ENCODE measurements around the gene C3AR1.
"Not testable (repeated sequence)": the region's sequence is repeated elsewhere in the genome, so short reads cannot be mapped to it uniquely, and the experiment has no call there.

C3AR1 gene

GRCh38 chr12:8030189-8030588 is 36.0 kb downstream of the C3AR1 start:
- TF ChIP-seq, protein P1, sequence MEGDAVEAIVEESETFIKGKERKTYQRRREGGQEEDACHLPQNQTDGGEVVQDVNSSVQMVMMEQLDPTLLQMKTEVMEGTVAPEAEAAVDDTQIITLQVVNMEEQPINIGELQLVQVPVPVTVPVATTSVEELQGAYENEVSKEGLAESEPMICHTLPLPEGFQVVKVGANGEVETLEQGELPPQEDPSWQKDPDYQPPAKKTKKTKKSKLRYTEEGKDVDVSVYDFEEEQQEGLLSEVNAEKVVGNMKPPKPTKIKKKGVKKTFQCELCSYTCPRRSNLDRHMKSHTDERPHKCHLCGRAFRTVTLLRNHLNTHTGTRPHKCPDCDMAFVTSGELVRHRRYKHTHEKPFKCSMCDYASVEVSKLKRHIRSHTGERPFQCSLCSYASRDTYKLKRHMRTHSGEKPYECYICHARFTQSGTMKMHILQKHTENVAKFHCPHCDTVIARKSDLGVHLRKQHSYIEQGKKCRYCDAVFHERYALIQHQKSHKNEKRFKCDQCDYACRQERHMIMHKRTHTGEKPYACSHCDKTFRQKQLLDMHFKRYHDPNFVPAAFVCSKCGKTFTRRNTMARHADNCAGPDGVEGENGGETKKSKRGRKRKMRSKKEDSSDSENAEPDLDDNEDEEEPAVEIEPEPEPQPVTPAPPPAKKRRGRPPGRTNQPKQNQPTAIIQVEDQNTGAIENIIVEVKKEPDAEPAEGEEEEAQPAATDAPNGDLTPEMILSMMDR (IDR thresholded peaks at IDR 0.05; ENCODE audit: low read depth, low read length, missing control alignments): no peak
- H3K4me3 ChIP-seq (replicated peaks; ENCODE audit: low read depth, low read length): no peak overlapping the region
- no peak for DNase-seq (ENCODE audit: extremely low read depth, low read depth)

GRCh38 chr12:8028267-8028666 is 37.9 kb downstream of the C3AR1 start:
- H3K4me3 ChIP-seq (replicated peaks; ENCODE audit: low read depth, low read length): no peak overlapping the region
- TF ChIP-seq, protein P1 (IDR thresholded peaks at IDR 0.05; ENCODE audit: low read depth, low read length, missing control alignments): no peak

DNA sequence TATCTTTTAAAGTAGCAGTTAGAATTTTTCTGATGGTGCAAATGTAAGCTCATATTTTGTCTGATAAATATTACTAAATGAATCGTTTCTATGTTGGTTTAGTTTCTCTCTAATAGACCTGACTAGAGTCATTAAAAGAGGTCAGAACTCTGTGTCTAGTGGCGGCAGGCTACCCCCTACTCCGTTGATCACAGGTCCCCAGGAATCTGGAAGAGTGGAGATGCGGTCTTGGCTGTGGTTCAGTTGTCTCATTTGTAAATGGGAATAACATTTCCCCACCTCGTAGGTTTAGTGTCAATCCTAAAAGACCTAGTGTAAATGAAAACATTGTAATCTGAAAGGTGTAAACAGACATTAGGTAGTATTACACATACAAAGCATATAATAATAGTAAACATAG is 38.3 kb downstream of the C3AR1 start:
- TF ChIP-seq, protein P1 (IDR thresholded peaks at IDR 0.05; ENCODE audit: low read depth, low read length, missing control alignments): no peak
- H3K4me3 ChIP-seq (replicated peaks; ENCODE audit: low read depth, low read length): no peak overlapping the region
- no peak for DNase-seq (ENCODE audit: extremely low read depth, low read depth)

More at GRCh38 chr12:8028267-8028666, 37.9 kb downstream of the C3AR1 start:
- DNase-seq (ENCODE audit: extremely low read depth, low read depth): no peak

DNA sequence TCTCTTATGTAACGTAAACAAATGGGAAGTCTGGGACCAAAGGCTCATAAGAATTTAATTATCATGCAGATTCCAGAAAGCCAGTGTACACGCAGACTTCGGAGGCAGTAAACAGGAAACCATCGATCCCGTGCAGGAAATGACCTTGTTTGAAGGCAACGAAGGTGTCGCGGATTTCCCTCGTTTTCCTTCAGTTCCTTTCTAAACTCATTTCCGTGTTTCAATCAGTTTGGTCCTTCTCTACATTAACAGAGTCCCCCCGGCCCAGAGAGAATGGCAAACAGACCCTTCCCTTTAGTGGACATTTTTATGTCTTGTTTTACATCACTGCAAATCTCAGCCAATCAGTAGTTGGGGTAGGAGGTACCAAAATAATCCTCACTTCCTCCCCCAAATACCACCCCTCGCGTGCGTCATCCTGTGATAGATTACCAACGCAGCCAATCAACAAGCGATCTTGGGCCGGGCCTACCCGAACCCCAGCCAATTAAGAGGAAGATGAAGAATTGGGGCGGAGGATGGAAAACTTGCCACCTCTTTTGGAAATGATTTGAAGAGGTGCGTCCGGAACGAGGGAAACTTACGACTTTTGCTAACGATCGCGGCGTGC is 39.8 kb downstream of the C3AR1 start:
- TF ChIP-seq, protein P1 (IDR thresholded peaks at IDR 0.05; ENCODE audit: low read depth, low read length, missing control alignments): no peak

GRCh38 chr12:8018666-8019581 is 47.2 kb downstream of the C3AR1 start:
- H3K4me3 ChIP-seq (replicated peaks; ENCODE audit: low read depth, low read length): peak overlapping the region; percentile 36
- no peak for DNase-seq (ENCODE audit: extremely low read depth, low read depth)
- TF ChIP-seq, protein P1 (IDR thresholded peaks at IDR 0.05; ENCODE audit: low read depth, low read length, missing control alignments): no peak

More for the DNA sequence above, 39.8 kb downstream of the C3AR1 start:
- DNase-seq (ENCODE audit: extremely low read depth, low read depth): peak; percentile 98
- H3K4me3 ChIP-seq (replicated peaks; ENCODE audit: low read depth, low read length): peak overlapping the region; percentile 62

DNA sequence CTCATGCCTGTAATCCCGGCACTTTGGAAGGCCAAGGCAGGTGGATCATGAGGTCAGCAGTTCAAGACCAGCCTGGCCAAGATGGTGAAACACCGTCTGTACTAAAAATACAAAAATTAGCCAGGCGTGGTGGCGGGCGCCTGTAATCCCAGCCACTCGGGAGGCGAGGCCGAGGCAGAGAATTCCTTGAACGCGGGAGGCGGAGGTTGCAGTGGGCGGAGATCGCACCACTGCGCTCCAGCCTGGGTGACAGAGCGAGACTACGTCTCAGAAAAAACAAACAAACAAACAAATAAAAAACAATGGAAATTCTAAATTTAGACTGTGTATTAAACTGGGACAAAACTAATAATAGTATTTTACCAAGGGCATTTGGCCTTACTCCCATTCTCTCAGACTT is 47.9 kb downstream of the C3AR1 start:
- not testable (repeated sequence) for DNase-seq (ENCODE audit: extremely low read depth, low read depth); H3K4me3 ChIP-seq (replicated peaks; ENCODE audit: low read depth, low read length)

- H3K4me3 ChIP-seq (replicated peaks; ENCODE audit: low read depth, low read length): no peak overlapping the region
- DNase-seq (ENCODE audit: extremely low read depth, low read depth): no peak
- TF ChIP-seq, protein P1 (IDR thresholded peaks at IDR 0.05; ENCODE audit: low read depth, low read length, missing control alignments): no peak
These were observed 51.3 kb downstream of the C3AR1 start for GRCh38 chr12:8014836-8015235.
